Prostate gland (tissue), 2 donors: ENCODE results near the gene MS4A2. TPM values are rescaled to one million over a fixed set of nuclear protein-coding genes. Genes with fewer than 3 reads are reported as not detected.

Experiments used
- DNase-seq: peaks from one replicate; pipeline ENCODE4 v3.0.0-alpha.2; 2019; ENCODE audit warnings: low spot score
- H3K27ac ChIP-seq, 2 donors: fragments of 200-600 bp; sonication (generic); 2 replicates each; pipeline ENCODE4 v1.5.1; 2017 to 2019
- H3K27me3 ChIP-seq: fragments of 200-600 bp; sonication (generic); replicated peaks from 2 replicates; pipeline ENCODE4 v1.5.1; 2019; ENCODE audit not compliant: insufficient read depth
- H3K36me3 ChIP-seq, 2 donors: fragments of 200-600 bp; sonication (generic); 1 replicate in 1 of 2; 2 replicates in 1 of 2; pipeline versions ENCODE4 v1.5.1 to v1.8.1; 2017 to 2019
- H3K4me1 ChIP-seq: fragments of 200-600 bp; sonication (generic); replicated peaks from 2 replicates; pipeline ENCODE4 v1.5.1; 2019
- H3K4me3 ChIP-seq, 2 donors: fragments of 200-600 bp; sonication (generic); 2 replicates each; pipeline ENCODE4 v1.5.1; 2017 to 2019
- H3K9me3 ChIP-seq: fragments of 200-600 bp; sonication (generic); 2 replicates; pipeline ENCODE4 v1.5.1; 2017
- CTCF ChIP-seq, 4 experiments: fragments of 200-600 bp in 2 of 4; fragments of 450-650 bp in 2 of 4; sonication (generic) in 2 of 4; IDR thresholded peaks; 1 replicate in 3 of 4; 2 replicates in 1 of 4; pipeline ENCODE4 v1.5.1; 2016 to 2019; ENCODE audit warnings: antibody characterized with exemption in 4 of 4, mild to moderate bottlenecking in 2 of 4, moderate library complexity in 2 of 4
- POLR2A ChIP-seq: fragments of 450-650 bp; IDR thresholded peaks from one replicate; pipeline ENCODE4 v1.6.1; 2016; ENCODE audit warnings: antibody characterized with exemption, mild to moderate bottlenecking
- POLR2AphosphoS5 ChIP-seq: sonication (generic); formaldehyde crosslinking; IDR thresholded peaks from one replicate; pipeline ENCODE4 v1.6.1; 2017; ENCODE audit warnings: antibody characterized with exemption
- WGBS: methylation state at CpG from one replicate; pipeline ENCODE4 v1.1.5; 2018; 5-methylcytosine and 5-hydroxymethylcytosine counted together
- intact Hi-C: fragments of 100-400 bp; cut with DNase I; formaldehyde crosslinking; loops from one replicate; pipeline ENCODE4 v1.14.2; 2022
- total RNA-seq, 2 donors: library from RNA; depleted of rRNA; stranded (reverse); fragments of >200 nt; gene quantifications; one replicate each; pipeline ENCODE4 v1.1.0, GENCODE V29; 2016

Gene MS4A2
- total RNA-seq, 2 donors from 2014 or later = 2.0 TPM; not detected in 1

- H3K27ac ChIP-seq = no peak overlapping the region
- 73% methylated on average over 15 of the region's 15 CpGs for WGBS
- H3K27me3 ChIP-seq = no peaks in the 10 kb centered on the region
- intact Hi-C loops = no loop called here
- DNase-seq = no peak
- no peaks in the 10 kb centered on the region for H3K4me1 ChIP-seq
- H3K36me3 ChIP-seq = no peaks in the 10 kb centered on the region
- no peak overlapping the region for H3K4me3 ChIP-seq
- TF ChIP-seq CTCF (IDR thresholded peaks at IDR 0.05) (no peak), POLR2AphosphoS5 (no peak), POLR2A (no peak)
- H3K9me3 ChIP-seq = no peaks in the 10 kb centered on the region
Observed at GRCh38 chr11:60077216-60077817, 11.1 kb upstream of the MS4A2 start.

GRCh38 chr11:60077981-60078380 is 10.5 kb upstream of the MS4A2 start:
- WGBS = 70% methylated on average over 1 of the region's 1 CpG
- H3K27me3 ChIP-seq = no peaks in the 10 kb centered on the region
- intact Hi-C loops = no loop called here
- H3K36me3 ChIP-seq = no peaks in the 10 kb centered on the region
- H3K4me3 ChIP-seq = no peak overlapping the region
- H3K27ac ChIP-seq = no peak overlapping the region
- DNase-seq = no peak
- no peaks in the 10 kb centered on the region for H3K4me1 ChIP-seq
- no peak for TF ChIP-seq POLR2A
- TF ChIP-seq CTCF (IDR thresholded peaks at IDR 0.05) = no peak
- no peak for TF ChIP-seq POLR2AphosphoS5
- H3K9me3 ChIP-seq = no peaks in the 10 kb centered on the region

GRCh38 chr11:60078745-60079144 is 9.7 kb upstream of the MS4A2 start:
- DNase-seq = no peak
- H3K4me3 ChIP-seq = no peak overlapping the region
- 58% methylated on average over 4 of the region's 4 CpGs for WGBS
- intact Hi-C loops = no loop called here
- no peaks in the 10 kb centered on the region for H3K27me3 ChIP-seq
- H3K9me3 ChIP-seq = no peaks in the 10 kb centered on the region
- H3K36me3 ChIP-seq = no peaks in the 10 kb centered on the region
- no peaks in the 10 kb centered on the region for H3K4me1 ChIP-seq
- no peak overlapping the region for H3K27ac ChIP-seq
- TF ChIP-seq POLR2AphosphoS5 = no peak

- TF ChIP-seq CTCF (IDR thresholded peaks at IDR 0.05) = no peak
- TF ChIP-seq POLR2A = no peak
- TF ChIP-seq POLR2AphosphoS5 = no peak
Observed at GRCh38 chr11:60080535-60080934, 7.9 kb upstream of the MS4A2 start.

GRCh38 chr11:60084631-60085273 is 3.7 kb upstream of the MS4A2 start:
- no peaks in the 10 kb centered on the region for H3K9me3 ChIP-seq
- WGBS = 34% methylated on average over 3 of the region's 3 CpGs
- H3K4me1 ChIP-seq = no peaks in the 10 kb centered on the region
- H3K4me3 ChIP-seq = no peak overlapping the region
- intact Hi-C loops = no loop called here
- no peak for TF ChIP-seq POLR2AphosphoS5
- no peak overlapping the region for H3K27ac ChIP-seq
- DNase-seq = peak; percentile 17
- no peaks in the 10 kb centered on the region for H3K36me3 ChIP-seq
- H3K27me3 ChIP-seq = no peaks in the 10 kb centered on the region

More at GRCh38 chr11:60080535-60080934, 7.9 kb upstream of the MS4A2 start:
- 76% methylated on average over 3 of the region's 3 CpGs for WGBS
- H3K4me3 ChIP-seq = no peak overlapping the region
- no peak for DNase-seq
- intact Hi-C loops = no loop called here
- no peaks in the 10 kb centered on the region for H3K36me3 ChIP-seq
- H3K9me3 ChIP-seq = no peaks in the 10 kb centered on the region
- no peaks in the 10 kb centered on the region for H3K4me1 ChIP-seq
- no peaks in the 10 kb centered on the region for H3K27me3 ChIP-seq
- H3K27ac ChIP-seq = no peak overlapping the region

- Histone ChIP-seq H3K9me3 (no peaks in the 10 kb centered on the region), H3K4me1 (no peaks in the 10 kb centered on the region), H3K27me3 (no peaks in the 10 kb centered on the region), H3K27ac (no peak overlapping the region), H3K36me3 (no peaks in the 10 kb centered on the region), H3K4me3 (no peak overlapping the region)
- TF ChIP-seq POLR2AphosphoS5 = no peak
- no peak for TF ChIP-seq POLR2A
- TF ChIP-seq CTCF (IDR thresholded peaks at IDR 0.05) = no peak
- DNase-seq = no peak
- intact Hi-C loops = no loop called here
- 91% methylated on average over 2 of the region's 2 CpGs for WGBS
Observed at GRCh38 chr11:60085909-60086308, 2.6 kb upstream of the MS4A2 start.
